Inferior parietal cortex (tissue), 1 donor: ENCODE data around the gene CEP120.
A peak's percentile ranks its signal among the peaks of the same experiment; 100 is the strongest.
"Not testable (repeated sequence)": the region's sequence is repeated elsewhere in the genome, so short reads cannot be mapped to it uniquely, and the experiment has no call there.

Experiments
- DNase-seq: peaks from one replicate; pipeline ENCODE4 v3.0.0-alpha.2; 2016; ENCODE audit errors: extremely low spot score

The CEP120 gene

DNA sequence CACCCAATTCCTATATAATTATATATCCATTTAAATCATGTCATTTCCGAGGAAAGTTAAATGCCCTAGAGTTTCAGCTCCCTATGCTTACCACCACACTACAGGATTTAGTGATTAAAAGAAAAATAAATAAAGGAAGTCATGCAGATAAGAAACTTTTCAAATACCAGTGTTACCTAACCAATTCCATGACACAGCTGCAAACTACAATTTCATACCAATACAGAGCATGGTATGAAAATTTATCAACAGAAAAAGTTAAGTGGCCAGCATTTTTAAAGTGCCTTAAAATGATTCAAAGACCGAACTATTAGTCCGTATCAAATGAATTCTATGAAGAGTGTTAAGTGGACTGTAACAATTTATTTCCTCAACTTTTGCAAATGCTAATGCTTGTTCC lies 35.9 kb downstream of the CEP120 start:
- DNase-seq: no peak

DNA sequence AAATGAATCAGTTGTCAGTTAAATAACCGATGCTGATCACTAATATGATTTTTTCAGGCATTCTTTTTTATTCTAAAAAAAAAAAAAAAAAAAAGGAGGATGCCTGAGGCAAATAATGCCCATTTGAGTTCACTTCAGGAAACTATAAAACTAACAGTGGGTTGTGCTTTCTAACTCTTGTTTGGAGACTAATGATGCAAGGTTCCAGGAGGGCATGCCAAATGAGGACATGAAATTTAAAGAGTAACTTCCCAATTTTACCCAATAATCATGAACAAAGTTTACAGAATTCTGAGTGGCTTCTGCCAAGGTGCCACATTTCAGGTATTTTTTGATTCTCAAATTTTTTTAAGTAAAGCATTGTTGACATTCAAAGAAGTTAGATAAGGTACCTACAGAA lies 41.0 kb downstream of the CEP120 start:
- DNase-seq: no peak

DNA sequence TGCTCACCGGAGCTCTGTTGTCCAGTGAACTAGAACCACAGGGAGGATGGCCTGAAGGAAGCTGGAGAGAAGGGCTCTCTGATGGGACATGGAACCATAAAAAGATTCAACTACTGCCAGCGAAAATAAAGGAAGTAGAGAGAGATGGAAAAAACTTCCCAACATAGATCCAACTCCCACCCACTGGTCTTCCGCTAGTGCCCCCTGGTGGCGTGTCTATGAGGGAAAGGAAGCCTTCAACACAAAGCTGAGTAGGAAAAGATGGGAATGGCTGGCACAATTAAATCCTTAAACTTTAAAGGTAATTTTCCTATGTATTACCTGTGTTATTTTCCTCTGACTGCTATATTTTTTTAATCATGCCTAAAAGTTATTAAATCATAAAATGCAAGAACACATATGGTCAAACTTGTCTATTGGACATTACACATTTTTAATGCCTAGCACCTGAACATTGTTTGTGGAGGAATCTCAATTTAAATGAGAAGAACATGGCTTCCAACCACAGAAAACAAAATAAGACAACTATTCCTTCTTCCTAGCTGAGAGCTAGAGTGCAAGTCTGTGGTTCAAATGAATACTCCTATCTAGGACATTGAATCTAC lies 51.5 kb downstream of the CEP120 start:
- peak; percentile 24 for DNase-seq

DNA sequence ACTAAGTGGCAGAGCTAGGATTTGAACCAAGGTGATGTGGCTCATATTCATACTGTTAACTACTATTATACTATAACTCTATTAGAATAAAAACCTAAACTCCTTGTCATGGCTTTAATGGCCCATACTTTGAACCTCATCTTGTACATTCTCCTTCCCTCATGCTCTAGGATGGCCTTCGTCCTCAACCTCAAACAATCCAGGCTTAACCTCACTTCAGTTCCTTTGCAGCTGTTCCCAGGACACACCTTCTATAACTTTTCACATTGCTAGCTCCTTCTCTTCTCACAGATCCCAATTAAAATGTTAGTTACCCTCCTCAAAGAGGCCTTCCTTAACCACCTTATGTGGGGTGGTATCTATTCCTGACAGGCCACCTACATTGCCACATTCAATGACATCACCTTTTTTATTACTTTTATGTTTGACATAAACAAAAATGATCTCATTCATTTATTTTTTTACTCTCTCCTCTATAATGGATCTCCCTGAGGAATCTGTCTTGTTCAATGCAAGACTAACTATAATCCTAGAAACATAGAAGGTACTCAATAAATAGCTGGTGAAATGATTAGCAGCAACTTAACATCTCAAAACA lies 53.7 kb downstream of the CEP120 start:
- DNase-seq: no peak

DNA sequence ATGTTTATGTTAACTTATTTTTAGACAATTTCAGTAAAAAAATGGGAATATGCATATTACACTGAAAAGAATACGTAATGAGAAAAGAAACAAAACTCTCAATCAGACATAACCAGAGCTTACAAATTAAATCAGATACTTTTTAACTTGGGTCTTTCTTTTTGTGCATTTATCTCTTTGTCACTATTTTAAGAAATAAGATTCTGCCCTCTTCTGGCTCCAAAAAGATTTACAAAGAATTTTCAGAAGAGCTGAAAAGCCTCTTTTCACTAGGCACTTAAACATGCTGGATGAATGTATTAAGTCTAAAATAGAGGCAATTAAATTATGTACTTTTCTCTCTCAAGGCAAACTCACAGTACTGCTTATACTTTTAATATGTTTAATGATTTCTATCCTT lies 55.5 kb downstream of the CEP120 start:
- DNase-seq: peak; percentile 42

DNA sequence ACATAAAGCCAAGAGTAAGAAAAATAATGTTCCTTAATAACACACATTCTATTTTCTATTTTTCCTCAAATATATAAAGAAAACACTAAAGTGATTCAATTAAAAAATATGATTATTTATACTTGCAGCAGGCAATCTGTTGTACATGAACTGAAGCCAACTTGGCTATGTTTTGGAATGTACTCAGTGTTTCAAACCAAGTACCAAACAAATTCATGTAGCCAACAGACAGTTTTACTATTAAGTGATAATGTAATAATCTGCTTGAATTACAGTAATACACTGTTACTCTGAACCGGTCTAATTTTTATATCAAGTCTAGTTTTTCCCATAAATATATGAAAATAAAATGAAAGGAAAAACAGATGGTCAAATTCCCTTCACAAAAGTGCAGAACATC lies 58.0 kb downstream of the CEP120 start:
- DNase-seq: no peak

DNA sequence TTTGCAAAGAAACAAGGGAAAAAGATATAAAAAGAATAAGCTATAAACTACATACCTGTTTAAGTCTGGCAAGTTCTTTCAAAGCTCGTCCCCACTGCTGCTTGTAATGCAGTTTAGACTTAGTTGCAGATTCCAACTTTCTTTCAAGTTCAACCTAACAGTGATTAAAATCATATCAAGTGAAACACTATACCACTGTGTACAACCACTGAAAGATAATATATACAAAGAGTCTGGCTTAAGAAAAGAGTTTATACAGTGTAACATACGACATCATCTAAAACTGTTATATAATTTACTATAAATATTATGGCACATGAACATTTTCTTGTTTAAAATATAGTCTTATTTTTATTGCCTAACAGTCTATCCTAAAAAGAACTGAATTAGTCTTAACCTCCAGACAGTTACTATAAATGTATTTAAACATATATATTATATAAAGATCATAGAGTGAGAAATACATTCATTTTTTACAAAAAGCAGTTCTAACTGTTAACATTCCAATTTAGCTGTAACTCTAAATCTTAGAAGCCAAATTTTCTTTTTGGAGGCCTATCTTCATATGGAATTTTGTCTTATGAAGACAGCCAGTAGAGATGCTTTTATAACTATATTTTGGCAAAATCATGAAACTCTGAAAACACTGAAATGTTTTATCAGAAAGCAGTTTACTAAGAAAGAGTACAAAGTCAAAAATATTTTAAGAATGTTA lies 58.6 kb downstream of the CEP120 start:
- DNase-seq: no peak

DNA sequence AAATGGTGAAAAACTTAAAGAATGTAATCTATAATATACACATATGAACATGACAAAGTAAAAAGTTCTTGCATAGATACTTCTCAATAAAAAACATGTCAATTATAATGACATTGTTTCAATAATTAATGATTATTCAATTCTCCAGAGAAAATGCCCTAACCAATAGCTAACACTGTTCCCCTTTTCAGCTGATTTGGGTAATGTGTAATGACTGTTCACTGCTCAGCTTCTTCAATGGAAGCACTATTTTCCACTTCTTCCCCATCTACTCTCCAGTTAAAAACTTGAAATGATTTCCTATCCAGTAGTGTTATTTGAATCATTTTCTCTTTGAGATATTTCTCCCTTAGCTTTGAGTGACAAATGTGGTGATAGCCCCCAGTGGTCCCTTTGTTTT lies 62.3 kb downstream of the CEP120 start:
- DNase-seq: no peak

DNA sequence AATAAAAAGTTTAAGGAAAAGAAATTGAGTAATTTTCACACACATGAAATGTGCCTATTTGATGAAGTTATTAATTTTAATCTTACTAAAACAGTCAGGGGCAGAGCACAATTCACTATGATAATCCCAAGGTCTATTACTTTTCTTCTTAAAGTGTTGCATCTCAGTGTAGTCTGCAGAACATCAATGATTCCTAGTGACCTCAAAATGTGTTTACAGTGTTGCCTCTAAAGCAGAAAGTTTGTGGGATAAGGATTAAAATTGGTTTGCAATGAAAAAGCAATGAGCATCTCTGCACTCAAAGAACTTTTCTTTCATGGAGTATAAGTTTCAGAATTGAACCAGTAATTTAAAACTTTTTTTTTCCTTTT lies 63.0 kb downstream of the CEP120 start:
- DNase-seq: no peak

DNA sequence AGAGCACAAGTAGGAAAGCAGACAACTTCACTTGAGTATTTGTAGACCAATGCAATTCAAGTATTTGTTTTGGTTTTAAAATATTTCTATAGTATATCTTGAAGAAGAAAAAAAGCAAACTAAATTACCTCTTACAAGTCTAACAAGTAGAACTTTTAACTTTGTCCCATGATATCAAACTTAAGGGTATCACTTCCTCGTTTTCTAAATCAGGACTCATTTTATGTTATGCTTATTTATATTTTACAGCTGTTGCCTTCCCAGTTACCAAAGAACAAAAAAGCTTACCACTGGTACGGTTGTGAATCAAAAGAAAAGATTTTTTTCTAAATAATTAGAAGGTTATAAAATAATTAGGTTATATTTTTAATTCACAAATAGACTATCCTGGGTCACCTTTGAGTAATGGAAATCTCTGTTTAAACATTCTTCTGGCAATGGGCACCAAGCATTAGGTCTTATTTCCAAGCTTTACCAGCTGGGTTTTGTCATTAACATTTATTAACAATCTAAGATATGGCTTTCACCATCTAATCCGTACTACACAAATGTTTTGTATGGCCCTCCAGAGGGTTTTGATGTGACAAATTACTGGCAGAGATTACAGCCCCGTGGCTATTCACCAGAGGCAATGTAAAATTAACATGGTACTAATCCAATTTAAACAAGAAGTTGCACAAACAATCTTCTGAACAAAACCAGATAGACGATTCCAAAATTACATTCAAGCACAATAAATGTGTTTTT lies 63.6 kb downstream of the CEP120 start:
- DNase-seq: no peak

DNA sequence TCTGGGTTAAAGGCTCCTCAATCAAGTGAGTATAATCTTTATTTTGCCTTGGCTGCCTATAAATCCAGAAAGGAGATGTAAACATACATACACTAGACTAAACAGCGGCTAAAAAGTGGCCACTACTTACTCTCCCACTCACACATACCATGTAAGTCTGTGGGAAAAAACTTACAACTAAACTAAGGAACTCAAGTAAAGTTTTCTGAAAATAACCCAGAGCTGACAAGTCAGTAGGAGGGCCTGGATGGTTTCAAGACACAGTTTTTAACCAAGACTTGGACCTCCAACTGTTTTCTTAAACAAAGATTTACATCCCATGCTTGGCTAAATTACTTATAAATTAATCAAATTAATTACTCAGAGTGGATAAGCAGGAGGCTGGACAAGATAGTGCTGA lies 64.5 kb downstream of the CEP120 start:
- no peak for DNase-seq

DNA sequence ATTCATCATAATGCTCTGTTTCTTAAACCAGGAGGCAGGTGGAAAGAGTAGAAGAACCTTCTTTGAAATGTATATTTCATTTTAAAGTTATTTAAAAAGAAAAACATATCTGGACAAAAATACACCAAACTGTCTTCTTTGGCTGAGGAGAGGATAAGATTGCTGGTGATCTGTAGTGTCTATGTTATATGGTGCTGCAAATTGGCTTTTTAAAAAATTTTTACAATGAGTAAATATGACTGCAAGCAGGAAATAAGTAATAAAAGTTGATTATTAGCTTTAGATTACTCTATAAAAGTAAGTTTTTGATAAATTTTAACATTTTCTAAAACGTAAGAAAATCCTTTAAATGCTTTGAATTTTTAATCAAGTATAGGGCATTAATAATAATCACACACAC lies 64.9 kb downstream of the CEP120 start:
- DNase-seq: no peak

DNA sequence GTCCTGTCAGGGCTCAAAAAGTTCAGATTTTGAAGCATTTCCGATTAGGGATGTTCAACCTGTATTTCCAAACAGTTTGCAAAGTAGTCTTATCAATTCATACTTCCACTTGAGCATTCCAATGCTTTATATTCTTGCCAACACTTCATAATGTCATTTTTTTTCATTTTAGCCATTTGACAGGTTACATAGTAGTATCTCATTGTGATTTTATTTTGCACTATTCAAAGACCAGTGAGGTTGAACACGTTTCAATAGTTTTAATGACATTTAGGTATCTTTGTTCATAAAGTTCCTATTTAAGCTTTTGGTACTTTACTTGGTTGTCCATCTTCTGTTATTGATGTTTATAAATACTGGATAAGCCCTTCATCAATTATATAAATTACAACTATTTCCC lies 71.4 kb downstream of the CEP120 start:
- DNase-seq: no peak

DNA sequence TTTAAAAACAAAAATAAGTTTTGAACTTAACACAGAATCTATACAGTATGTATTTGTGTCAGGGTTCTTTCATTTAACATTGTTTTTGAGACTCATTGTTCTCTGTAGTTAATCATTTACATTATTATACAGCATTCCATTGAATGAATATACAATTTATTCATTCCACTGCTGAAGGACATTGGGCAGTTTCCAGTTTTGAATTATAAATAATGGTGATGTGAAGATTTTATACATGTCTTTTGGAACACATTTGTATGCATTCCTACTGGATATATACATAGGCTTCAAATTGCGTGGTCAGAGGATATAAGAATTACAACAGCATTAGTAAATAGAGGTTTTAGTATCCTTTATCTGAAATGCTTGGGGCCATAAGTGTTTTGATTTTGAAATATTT lies 72.0 kb downstream of the CEP120 start:
- DNase-seq: no peak

DNA sequence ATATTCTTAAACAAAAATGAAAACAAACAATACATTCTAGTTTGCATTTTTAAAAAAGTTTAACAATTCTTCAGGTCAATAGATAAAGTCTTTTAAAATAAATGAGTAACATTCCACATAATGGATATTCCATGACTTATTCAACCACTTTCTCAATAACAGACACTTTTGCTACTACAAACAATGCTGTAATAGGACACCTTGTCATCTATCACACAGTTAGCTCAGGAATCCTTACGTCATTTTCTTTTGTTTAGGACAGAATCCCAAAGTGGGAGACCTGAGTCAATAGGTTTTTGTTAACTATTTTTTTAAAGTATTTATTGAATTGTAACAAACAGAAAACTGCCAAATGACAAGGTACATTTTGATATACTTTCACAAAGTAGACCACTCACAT lies 72.5 kb downstream of the CEP120 start:
- no peak for DNase-seq

DNA sequence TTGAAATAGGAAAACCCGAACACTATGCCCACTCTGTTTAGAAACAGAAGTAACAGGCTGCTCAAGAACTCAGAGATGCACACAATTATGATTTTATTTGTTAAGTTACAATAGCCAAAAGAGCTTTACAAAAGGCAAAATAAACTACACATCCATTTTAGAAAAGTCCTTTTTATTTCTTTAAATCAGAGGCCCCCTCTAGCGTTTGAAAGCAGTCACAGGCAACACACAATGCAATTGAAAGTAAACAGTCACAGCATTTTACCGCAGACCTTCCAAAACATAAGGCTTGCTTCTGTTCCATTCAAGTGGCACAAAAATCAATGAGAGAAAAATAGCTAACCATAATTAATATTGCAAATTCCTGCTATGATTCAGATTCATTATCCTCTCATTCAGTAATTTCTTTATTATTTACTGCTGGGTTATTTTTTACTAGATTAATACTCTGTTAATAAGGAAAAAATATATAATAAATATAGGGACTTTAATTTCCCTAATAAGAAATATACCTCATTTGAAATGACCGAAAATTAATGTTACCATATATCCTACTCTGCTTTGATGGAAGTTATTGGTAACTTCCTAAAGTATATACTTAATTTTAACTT lies 78.3 kb downstream of the CEP120 start:
- peak; percentile 64 for DNase-seq

DNA sequence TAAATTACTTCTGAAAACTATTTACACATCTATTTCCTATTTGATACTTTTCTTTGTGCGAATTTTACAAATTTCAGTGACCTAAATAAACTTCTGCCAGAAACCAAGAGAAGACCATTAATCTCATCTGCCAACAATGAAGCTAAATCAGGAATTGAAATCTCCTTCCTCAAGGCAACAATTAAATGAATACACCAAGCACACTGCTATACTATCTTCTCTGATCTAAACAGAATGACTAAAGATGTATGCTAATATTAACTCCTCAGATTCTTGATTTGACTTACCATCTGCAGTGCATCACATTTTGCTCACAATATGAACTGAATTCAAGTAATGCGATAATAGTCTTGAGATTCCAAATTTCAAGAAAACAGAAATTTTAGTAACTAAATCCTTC lies 82.3 kb downstream of the CEP120 start:
- DNase-seq: no peak

DNA sequence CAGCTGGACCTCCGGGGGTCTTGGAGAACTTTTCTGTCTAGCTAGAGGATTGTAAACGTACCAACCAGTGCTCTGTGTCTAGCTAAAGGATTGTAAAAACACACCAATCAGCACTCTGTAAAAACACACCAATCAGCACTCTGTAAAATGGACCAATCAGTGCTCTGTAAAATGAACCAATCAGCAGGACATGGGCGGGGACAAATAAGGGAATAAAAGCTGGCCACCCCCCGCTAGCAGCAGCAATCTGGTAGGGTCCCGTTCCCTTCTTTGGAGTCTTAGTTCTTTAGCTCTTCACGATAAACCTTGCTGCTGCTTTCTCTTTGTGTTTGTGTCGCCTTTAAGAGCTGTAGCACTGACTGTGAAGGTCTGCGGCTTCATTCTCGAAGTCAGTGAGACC lies 114.8 kb downstream of the CEP120 start:
- DNase-seq: not testable (repeated sequence)

DNA sequence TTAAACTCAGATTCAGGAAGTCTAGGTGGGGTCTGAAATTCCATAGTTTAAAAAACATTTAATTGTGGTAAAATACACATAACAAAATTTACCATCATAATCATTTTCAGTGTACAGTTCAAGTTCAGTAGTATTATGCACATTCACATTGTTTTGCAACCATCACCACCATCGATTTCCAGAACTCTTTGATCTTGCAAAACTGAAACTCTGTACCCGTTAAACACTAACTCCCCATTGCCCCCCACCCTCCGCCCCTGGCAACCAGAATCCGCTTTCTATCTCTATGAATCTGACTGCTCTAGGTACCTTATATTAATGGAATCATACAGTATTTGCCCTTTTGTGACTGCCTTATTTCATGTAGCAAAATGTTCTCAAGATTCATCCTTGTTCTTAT lies 117.5 kb downstream of the CEP120 start:
- no peak for DNase-seq

DNA sequence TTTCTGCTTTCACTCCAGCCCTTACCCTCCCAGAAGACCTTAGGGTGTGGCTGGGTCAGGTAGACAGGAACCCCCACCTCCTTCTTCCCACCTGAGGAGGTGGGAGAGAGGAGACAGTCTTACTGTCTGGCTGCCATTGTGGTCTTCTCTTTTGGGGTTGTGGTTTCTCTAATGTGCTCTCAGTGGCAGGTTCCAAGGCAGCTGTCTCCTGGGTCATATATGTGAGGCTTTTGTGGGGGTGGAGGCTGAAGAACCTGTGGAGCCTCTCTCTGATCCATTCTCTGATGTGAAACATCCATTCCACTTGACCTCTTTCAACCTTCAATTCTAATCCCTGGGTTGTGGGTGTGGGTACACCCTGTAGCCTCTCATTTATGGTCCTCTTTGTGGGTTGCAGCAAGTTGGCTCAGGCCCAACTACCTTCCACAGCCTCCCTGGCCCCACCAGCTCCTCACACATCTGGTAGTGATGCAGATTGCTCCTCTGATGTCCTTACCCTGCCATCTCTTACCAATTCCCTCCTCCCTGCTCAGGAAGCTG lies 118.4 kb downstream of the CEP120 start:
- DNase-seq: no peak

DNA sequence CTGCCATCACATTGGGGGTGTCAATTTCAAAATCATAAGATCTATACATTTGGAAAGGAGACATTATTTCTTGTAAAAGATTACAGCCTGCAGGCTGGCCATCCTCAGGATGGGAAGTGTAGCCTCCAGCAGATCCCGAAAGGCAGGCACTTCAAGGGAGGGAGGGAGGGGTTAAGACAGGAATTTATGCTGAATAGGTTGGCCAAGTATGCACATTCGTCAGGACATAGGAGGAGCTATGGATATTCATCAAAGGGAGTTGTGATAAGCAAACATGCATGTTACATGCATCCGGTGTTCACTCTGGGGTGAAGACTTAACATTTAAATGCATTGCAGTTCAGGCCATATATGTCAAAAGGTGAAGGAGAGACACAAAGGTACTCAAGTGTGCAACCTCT lies 119.4 kb downstream of the CEP120 start:
- DNase-seq: no peak

DNA sequence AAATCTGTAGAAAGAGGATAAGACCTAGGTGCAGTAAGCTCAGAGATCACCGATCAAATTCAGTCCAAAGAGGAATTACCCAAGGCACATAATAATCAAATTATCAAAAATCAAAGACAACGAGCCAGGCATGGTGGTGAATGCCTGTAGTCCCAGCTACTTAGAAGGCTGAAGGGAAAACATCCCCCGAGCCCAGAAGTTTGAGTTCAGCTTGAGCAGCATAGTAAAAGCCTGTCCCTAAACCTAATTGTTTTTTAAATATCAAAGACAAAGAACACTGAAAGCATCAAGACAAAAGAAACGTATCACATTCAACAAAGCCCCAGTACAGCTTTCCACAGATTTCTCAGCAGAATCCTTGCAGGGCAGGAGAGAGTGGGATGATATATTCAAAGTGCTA lies 122.9 kb downstream of the CEP120 start:
- no peak for DNase-seq
